Amniotic epithelial cell (primary cell): ENCODE measurements around the gene DOCK10.

Experiments
- DNase-seq: peaks from one replicate; pipeline ENCODE4 v3.0.0-alpha.2; 2010; ENCODE audit warnings: low read depth

Gene DOCK10

GRCh38 chr2:224833986-224834385 lies 208.3 kb downstream of the DOCK10 start:
- DNase-seq = no peak

- no peak for DNase-seq
Measured at GRCh38 chr2:224832207-224832606, 210.1 kb downstream of the DOCK10 start.

- no peak for DNase-seq
Measured at GRCh38 chr2:224831530-224831929, 210.7 kb downstream of the DOCK10 start.

- peak; percentile 52 for DNase-seq
Measured at GRCh38 chr2:224820283-224820991, 221.8 kb downstream of the DOCK10 start.

GRCh38 chr2:224819075-224819474 lies 223.2 kb downstream of the DOCK10 start:
- DNase-seq = no peak

- no peak for DNase-seq
Measured at GRCh38 chr2:224817676-224818075, 224.6 kb downstream of the DOCK10 start.

- peak; percentile 89 for DNase-seq
Measured at GRCh38 chr2:224816816-224817215, 225.5 kb downstream of the DOCK10 start.

- no peak for DNase-seq
Measured at GRCh38 chr2:224813578-224813977, 228.7 kb downstream of the DOCK10 start.

- DNase-seq = peak; percentile 3
Measured at GRCh38 chr2:224807153-224807964, 234.9 kb downstream of the DOCK10 start.

- no peak for DNase-seq
Measured at GRCh38 chr2:224803930-224804329, 238.3 kb downstream of the DOCK10 start.

GRCh38 chr2:224802407-224802806 lies 239.9 kb downstream of the DOCK10 start:
- no peak for DNase-seq

GRCh38 chr2:224801360-224801759 lies 240.9 kb downstream of the DOCK10 start:
- DNase-seq = no peak

GRCh38 chr2:224799691-224800090 lies 242.6 kb downstream of the DOCK10 start:
- DNase-seq = no peak

GRCh38 chr2:224798180-224798579 lies 244.1 kb downstream of the DOCK10 start:
- no peak for DNase-seq

- DNase-seq = no peak
Measured at GRCh38 chr2:224796695-224797305, 245.5 kb downstream of the DOCK10 start.

GRCh38 chr2:224793946-224794345 lies 248.3 kb downstream of the DOCK10 start:
- peak; percentile 20 for DNase-seq

GRCh38 chr2:224786848-224787247 lies 255.4 kb downstream of the DOCK10 start:
- no peak for DNase-seq

- no peak for DNase-seq
Measured at GRCh38 chr2:224781400-224781799, 260.9 kb downstream of the DOCK10 start.

GRCh38 chr2:224780823-224781222 lies 261.4 kb downstream of the DOCK10 start:
- DNase-seq = no peak

GRCh38 chr2:224780106-224780505 lies 262.2 kb downstream of the DOCK10 start:
- DNase-seq = no peak

- DNase-seq = peak; percentile 58
Measured at GRCh38 chr2:224778474-224778877, 263.8 kb downstream of the DOCK10 start.

GRCh38 chr2:224777559-224777930 lies 264.7 kb downstream of the DOCK10 start:
- DNase-seq = no peak
